ENCODE results near the gene SPTLC1. TPM values are rescaled to one million over a fixed set of nuclear protein-coding genes. Genes with fewer than 3 reads are reported as not detected.
"Not testable (repeated sequence)": the region's sequence is repeated elsewhere in the genome, so short reads cannot be mapped to it uniquely, and the experiment has no call there.

Gene SPTLC1
- total RNA-seq, 1 experiment from 2014 or later: 87.7 TPM

- no peak for DNase-seq (ENCODE audit: low read depth)
Observed at GRCh38 chr9:92033307-92033706, 81.9 kb downstream of the SPTLC1 start.

GRCh38 chr9:92032891-92033290 lies 82.3 kb downstream of the SPTLC1 start:
- no peak for DNase-seq (ENCODE audit: low read depth)

- no peak for DNase-seq (ENCODE audit: low read depth)
Observed at GRCh38 chr9:92030367-92030766, 84.8 kb downstream of the SPTLC1 start.

GRCh38 chr9:92029553-92029952 lies 85.7 kb downstream of the SPTLC1 start:
- no peak for DNase-seq (ENCODE audit: low read depth)

- DNase-seq (ENCODE audit: low read depth): no peak
Observed at GRCh38 chr9:92026206-92027002, 88.8 kb downstream of the SPTLC1 start.

- DNase-seq (ENCODE audit: low read depth): peak; percentile 81
Observed at GRCh38 chr9:92021785-92022541, 93.2 kb downstream of the SPTLC1 start.

- DNase-seq (ENCODE audit: low read depth): no peak
Observed at GRCh38 chr9:92019658-92020057, 95.6 kb downstream of the SPTLC1 start.

- DNase-seq (ENCODE audit: low read depth): no peak
Observed at GRCh38 chr9:92010705-92011536, 104.3 kb downstream of the SPTLC1 start.

DNA sequence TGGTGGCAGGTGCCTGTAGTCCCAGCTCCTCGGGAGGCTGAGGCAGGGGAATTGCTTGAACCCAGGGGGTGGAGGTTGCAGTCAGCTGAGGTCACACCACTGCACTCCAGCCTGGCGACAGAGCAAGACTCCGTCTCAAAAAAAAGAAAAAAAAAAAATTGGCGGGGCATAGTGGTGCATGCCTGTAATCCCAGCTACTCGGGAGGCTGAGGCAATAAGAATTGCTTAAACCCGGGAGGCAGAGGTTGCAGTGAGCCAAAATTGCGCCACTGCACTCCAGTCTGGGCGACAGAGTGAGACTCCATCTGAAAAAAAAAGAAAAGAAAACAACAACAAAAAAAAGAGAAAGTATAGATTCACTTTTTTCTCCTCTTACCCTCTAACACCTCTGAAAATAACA lies 105.0 kb downstream of the SPTLC1 start:
- not testable (repeated sequence) for DNase-seq (ENCODE audit: low read depth)

GRCh38 chr9:92008041-92008440 lies 107.2 kb downstream of the SPTLC1 start:
- DNase-seq (ENCODE audit: low read depth): peak; percentile 19

DNA sequence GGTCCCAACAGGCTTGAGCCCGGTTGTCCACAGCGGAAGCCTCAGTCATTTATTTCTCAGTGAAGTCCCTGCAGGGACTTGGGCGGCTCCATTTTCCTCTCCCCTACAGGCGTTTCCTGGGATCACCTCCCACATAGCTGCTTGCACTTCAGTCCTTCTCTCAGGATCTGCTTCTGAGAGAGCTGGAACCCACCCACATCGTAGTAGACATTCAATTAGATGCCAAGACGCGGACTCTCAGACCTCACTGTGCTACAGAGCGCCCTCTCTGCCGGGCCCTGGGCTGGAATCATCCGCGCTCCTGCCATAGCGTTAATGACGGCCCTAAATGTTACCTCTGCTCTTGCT lies 111.2 kb downstream of the SPTLC1 start:
- no peak for DNase-seq (ENCODE audit: low read depth)

DNA sequence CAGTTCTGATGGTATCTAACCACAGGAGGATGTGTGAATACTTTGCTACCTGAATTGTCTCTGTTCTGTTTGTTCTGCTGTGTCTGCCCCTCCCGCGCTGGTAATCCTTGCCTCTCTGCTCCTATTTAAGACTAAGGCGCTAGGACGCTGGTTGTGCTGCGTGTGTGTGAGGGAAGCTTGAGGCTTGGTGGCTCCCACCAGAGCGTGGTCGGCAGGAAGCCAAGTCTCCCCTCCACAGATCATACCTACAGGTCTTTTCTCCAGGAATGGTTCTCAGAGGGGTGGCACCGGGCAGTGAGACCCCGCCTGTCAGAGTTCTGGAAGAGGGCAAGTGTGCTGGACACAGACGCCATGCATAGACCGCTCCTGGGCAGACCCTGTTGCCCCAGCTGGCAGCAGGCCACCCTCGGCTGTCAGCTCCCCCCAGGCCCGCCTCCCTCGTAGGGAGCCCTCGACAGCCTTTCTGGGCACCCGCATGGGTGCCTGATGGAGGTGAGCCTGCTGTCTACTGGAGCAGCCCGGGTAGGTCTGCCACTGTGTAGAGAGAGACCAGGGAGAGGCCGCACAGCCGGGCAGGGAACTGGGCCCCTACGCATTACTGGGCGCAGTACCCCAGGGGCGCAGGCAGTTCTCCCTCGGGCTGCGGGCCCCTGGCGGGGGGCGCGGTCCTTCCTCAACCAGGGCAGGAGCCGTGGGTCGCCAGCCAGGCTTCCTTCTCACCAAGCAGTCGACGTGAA lies 111.7 kb downstream of the SPTLC1 start:
- DNase-seq (ENCODE audit: low read depth): no peak

- not testable (repeated sequence) for DNase-seq (ENCODE audit: low read depth)
Observed at GRCh38 chr9:92001948-92002347, 113.3 kb downstream of the SPTLC1 start.

- peak; percentile 18 for DNase-seq (ENCODE audit: low read depth)
Observed at GRCh38 chr9:92001244-92001643, 114.0 kb downstream of the SPTLC1 start.

GRCh38 chr9:91995000-91995655 lies 120.1 kb downstream of the SPTLC1 start:
- DNase-seq (ENCODE audit: low read depth): no peak

DNA sequence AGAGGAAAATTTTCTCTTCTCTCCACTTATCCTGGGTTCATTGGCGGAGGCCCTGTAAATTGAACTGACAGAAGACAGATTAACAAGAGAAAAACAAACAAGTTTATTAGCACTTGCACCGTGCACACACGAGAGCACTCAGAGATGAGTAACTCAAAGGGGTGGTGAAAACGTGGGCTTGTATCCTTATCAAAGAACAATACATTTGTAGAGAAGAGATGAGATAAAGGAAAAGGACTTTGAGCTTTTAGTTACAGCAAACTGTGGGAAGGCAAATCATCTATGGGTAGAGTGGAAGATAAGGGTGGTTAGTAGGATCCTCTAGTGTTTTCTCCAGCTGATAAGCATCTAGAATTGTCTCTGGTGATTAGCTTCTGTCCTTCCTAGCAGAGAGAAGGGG lies 120.8 kb downstream of the SPTLC1 start:
- no peak for DNase-seq (ENCODE audit: low read depth)

DNA sequence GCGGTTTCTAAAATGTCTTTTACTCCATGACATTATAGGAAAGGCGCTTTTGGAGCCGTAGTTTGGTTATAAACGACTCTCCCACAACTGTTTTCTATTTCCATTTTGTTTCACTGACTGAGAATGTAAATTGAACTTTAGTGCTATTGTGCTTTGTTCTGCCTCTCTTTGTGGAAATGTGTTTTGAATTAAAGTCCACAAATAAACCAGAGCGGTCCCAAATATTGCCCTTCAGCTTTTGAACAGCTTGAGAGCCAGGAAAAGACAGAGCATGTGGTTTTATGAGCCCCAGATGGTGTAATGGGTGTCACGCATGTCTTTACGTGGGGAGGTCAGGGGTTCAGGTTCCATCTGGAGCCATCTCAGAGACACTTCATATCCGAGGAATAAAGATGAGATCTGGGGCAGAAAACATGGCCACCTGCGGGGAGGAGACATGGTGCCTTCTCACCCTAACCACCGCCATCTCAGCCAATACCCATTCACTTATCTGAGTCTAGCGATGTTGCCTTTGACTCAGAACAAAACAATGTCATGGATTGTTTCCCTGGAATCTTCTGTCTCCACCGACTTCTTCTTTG lies 122.7 kb downstream of the SPTLC1 start:
- peak; percentile 89 for DNase-seq (ENCODE audit: low read depth)

- DNase-seq (ENCODE audit: low read depth): peak; percentile 54
Observed at GRCh38 chr9:91991721-91992341, 123.4 kb downstream of the SPTLC1 start.

GRCh38 chr9:91986248-91986647 lies 129.0 kb downstream of the SPTLC1 start:
- DNase-seq (ENCODE audit: low read depth): no peak

GRCh38 chr9:91985692-91986091 lies 129.5 kb downstream of the SPTLC1 start:
- DNase-seq (ENCODE audit: low read depth): no peak

Measured in RPMI7951 (cell line).